ENCODE data around the gene SLC25A20.

Gene SLC25A20

DNA sequence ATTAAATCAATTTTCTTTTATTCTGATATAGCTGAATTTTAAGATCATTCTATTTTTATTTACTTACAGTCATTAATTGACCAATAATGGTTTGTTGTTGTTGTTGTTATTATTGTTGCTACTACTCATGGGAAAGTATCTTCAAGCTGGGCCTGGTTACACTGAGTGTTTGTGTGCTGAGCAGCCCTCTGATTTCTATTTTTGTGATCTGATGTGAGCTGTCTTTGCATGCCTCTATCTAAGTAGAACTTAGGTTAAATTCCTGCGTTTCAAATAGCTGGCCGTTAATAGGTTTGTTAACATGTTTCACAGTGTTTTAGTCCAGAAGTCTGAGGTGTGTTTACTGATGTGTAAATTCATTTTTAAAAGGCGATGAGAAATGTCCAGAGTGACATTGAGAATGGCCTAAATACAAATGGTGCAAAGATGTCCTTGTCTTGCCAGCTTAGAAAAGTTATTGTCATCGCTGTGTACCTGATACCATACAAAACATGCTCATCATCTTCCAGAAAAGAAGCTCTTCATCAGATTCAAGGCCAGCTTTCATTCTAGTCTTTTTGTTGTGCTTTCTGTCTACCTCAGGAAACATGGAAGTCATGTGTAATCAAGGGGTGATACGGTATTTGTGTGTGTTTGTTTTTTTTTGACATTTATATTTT lies 35.8 kb upstream of the SLC25A20 start:
- TF ChIP-seq, protein P1, sequence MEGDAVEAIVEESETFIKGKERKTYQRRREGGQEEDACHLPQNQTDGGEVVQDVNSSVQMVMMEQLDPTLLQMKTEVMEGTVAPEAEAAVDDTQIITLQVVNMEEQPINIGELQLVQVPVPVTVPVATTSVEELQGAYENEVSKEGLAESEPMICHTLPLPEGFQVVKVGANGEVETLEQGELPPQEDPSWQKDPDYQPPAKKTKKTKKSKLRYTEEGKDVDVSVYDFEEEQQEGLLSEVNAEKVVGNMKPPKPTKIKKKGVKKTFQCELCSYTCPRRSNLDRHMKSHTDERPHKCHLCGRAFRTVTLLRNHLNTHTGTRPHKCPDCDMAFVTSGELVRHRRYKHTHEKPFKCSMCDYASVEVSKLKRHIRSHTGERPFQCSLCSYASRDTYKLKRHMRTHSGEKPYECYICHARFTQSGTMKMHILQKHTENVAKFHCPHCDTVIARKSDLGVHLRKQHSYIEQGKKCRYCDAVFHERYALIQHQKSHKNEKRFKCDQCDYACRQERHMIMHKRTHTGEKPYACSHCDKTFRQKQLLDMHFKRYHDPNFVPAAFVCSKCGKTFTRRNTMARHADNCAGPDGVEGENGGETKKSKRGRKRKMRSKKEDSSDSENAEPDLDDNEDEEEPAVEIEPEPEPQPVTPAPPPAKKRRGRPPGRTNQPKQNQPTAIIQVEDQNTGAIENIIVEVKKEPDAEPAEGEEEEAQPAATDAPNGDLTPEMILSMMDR (IDR thresholded peaks at IDR 0.05; ENCODE audit: extremely low read depth, missing control alignments) = no peak
- no peak for DNase-seq (ENCODE audit: low spot score)

DNA sequence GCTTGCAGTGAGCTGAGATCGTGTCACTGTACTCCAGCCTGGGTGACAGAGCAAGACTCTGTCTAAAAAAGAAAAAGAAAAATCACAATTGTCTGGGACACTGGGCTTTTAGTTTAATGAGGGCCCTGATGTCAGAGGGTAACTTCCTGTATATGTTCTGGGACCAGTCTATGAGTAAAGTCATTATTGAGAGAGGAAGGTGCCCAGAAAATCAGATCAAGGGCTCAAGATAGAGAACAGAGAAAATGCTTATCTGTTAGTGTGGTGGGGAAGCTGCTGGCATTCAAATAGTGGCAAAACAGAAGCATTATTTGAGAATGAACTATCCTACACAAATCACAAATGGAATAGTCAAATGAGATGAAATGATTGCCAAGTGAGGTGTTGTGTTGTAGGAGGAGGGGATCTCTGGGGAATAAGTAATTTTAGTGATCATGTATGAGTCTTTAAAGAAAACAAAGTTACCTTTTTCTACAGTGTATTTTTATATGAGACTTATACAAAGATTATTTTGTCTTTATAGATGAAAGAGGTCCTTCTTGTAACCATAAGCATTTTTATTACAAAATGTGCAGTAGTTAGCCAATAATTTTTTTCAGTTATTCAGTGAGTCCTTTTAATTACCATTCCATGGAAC lies 33.4 kb upstream of the SLC25A20 start:
- TF ChIP-seq, protein P1 (IDR thresholded peaks at IDR 0.05; ENCODE audit: extremely low read depth, missing control alignments) = no peak
- no peak for DNase-seq (ENCODE audit: low spot score)

DNA sequence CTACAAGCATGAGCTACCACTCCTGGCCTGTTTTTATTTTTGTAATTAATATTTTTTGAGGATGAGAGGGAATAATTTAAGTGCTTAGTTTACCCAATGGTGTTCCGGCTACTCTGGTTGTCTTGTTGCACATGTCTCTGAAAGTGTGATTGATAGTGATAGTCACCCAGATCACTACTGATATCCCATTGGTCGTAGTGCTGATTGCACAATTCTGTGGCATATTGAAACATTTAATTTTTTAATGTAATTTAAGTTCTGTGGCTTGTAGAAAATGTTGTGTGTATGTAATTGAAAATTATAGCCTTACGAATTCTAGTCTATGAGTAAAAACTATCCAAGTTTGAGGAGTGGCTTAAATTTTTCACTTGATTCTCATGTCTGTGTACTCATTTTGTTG lies 31.9 kb upstream of the SLC25A20 start:
- no peak for DNase-seq (ENCODE audit: low spot score)
- TF ChIP-seq, protein P1 (IDR thresholded peaks at IDR 0.05; ENCODE audit: extremely low read depth, missing control alignments) = no peak

DNA sequence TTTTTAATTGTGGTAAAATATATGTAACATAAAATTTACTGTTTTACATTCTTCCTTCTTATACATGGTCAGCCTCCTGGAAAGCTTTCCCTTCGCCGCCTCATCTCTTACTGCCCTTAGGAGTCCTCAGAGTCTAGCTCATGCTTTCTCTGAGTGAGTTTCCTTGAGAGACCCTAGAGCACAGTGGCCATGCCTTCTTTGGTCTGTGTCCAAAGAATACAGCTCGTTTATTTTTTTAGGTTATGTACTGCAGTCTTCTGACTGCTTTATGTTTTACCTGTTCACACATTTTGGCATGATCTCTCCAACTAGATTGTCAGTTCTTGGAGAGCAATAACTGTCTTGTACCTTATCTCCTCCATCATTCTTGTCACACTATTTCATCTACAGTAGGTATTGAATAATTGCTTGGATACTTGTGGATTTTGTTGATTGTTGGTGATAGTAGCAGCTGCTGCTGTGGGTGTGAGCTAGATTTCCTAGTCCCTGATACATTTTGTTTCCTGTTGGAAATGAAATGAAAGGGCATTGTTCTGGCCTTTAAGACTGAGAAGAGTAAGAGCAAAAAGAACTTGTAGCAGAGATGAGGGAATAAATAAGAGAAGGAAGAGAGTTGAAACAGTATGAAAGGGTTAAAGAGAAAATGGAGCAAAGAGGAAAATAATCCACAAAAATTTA lies 30.8 kb upstream of the SLC25A20 start:
- TF ChIP-seq, protein P1 (IDR thresholded peaks at IDR 0.05; ENCODE audit: extremely low read depth, missing control alignments) = no peak
- DNase-seq (ENCODE audit: low spot score) = no peak

DNA sequence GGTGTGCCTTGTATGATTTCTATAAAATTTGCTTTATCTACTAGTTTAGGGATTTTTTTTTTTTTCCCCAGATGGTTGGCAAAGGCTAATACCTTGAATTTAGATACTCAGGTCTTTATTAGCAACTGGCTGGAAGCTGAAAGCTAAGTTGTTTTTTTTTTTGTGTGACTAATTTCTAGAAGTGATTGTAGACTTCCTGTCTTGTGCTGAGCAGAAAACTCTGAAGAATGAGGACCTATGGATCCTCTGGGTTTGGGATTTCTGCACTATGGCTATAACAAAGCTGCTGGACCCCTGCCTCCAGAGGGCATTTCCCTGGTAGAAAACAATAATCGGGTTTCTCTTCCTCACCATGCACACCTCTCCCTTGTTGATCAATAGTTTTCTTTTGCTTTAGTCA lies 30.0 kb upstream of the SLC25A20 start:
- TF ChIP-seq, protein P1 (IDR thresholded peaks at IDR 0.05; ENCODE audit: extremely low read depth, missing control alignments) = no peak
- DNase-seq (ENCODE audit: low spot score) = no peak

DNA sequence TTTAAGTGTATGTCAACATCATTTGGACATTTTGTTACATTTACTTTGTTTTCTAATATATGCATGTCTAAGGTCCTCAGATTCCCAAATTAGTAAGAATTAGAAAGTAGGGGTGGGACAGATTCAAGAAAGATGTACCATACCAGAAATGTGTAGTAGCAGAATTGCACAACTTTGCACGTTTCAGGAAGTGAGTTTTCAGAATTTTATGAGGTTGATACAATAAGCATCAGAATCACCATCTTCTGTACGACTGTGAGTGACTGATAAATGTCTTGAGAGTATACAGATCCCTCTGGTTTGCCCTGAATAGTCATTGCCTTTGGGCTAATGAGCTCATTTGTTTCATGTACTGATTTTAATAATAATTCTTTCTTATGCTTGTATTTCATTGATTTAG lies 29.2 kb upstream of the SLC25A20 start:
- no peak for DNase-seq (ENCODE audit: low spot score)
- TF ChIP-seq, protein P1 (IDR thresholded peaks at IDR 0.05; ENCODE audit: extremely low read depth, missing control alignments) = no peak
